OCI-LY3 (cell line): ENCODE results near the gene TSPAN31.

Experiments used
- CTCF ChIP-seq: fragments of 200-600, 300-600 bp; sonication (generic); IDR thresholded peaks from 2 replicates; pipeline ENCODE4 v1.5.1; 2014; ENCODE audit warnings: antibody characterized with exemption, low read length, low read depth
- EZH2phosphoT487 ChIP-seq: fragments of 200-600 bp; shearing (Covaris generic); IDR thresholded peaks from 2 replicates; pipeline ENCODE4 v1.6.1; 2018; ENCODE audit warnings: antibody characterized with exemption, mixed run types, low read depth

- TF ChIP-seq EZH2phosphoT487 (no peak), CTCF (no peak)
Observed at GRCh38 chr12:57745485-57745881, 644 bp downstream of the TSPAN31 start.
